Neuronal stem cell (in vitro differentiated cells): ENCODE measurements around the gene NXPH4.

Experiments used
- DNase-seq: peaks from one replicate; pipeline ENCODE4 v3.0.0-alpha.2; 2013; ENCODE audit warnings: low spot score
- H2AFZ ChIP-seq: one replicate; pipeline ENCODE4 v1.6.1; 2013; ENCODE audit warnings: mild to moderate bottlenecking, low read length, inconsistent platforms
- H2AK5ac ChIP-seq: 2 replicates; pipeline ENCODE4 v1.6.1; 2013; ENCODE audit warnings: low read depth, mild to moderate bottlenecking, inconsistent platforms, low read length, moderate library complexity, mixed read lengths
- H2BK120ac ChIP-seq: 2 replicates; pipeline ENCODE4 v1.6.1; 2013; ENCODE audit warnings: low read depth, mild to moderate bottlenecking, inconsistent platforms, low read length, moderate library complexity, mixed read lengths
- H2BK12ac ChIP-seq: one replicate; pipeline ENCODE4 v1.6.1; 2013; ENCODE audit warnings: low read length, inconsistent platforms
- H2BK15ac ChIP-seq: 2 replicates; pipeline ENCODE4 v1.6.1; 2013; ENCODE audit warnings: mild to moderate bottlenecking, low read length, inconsistent platforms, mixed read lengths
- H2BK5ac ChIP-seq: one replicate; pipeline ENCODE4 v1.6.1; 2013; ENCODE audit warnings: inconsistent platforms, mild to moderate bottlenecking, low read length, moderate library complexity
- H3K14ac ChIP-seq: one replicate; pipeline ENCODE4 v1.6.1; 2013; ENCODE audit warnings: low read length, inconsistent platforms
- H3K18ac ChIP-seq: 2 replicates; pipeline ENCODE4 v1.6.1; 2013; ENCODE audit warnings: low read length, inconsistent platforms
- H3K23ac ChIP-seq: 2 replicates; pipeline ENCODE4 v1.6.1; 2013; ENCODE audit warnings: low read depth, mild to moderate bottlenecking, mixed read lengths, low read length, inconsistent platforms; ENCODE audit not compliant: poor library complexity
- H3K27ac ChIP-seq: replicated peaks from 3 replicates; pipeline ENCODE4 v1.5.1; 2013; ENCODE audit warnings: low read length, inconsistent platforms
- H3K27me3 ChIP-seq, 3 experiments: 2 replicates each; pipeline ENCODE4 v1.6.1; 2013; ENCODE audit warnings: low read length in 3 of 3, mild to moderate bottlenecking in 2 of 3, inconsistent platforms in 1 of 3, low read depth in 1 of 3, mixed read lengths in 1 of 3, moderate library complexity in 1 of 3; ENCODE audit not compliant: control insufficient read depth in 3 of 3, insufficient read depth in 3 of 3
- H3K36me3 ChIP-seq, 2 donors: replicated peaks in 1 of 2; 2 replicates each; pipeline ENCODE4 v1.6.1; 2013; ENCODE audit warnings: low read length in 2 of 2; ENCODE audit not compliant: control insufficient read depth in 2 of 2, insufficient read depth in 2 of 2
- H3K4ac ChIP-seq: 2 replicates; pipeline ENCODE4 v1.6.1; 2013; ENCODE audit warnings: inconsistent platforms, mild to moderate bottlenecking, low read length, moderate library complexity
- H3K4me1 ChIP-seq, 2 donors: 1 replicate in 1 of 2; 2 replicates in 1 of 2; pipeline ENCODE4 v1.6.1; 2013; ENCODE audit warnings: low read length in 2 of 2, low read depth in 1 of 2; ENCODE audit not compliant: control insufficient read depth in 2 of 2, insufficient read depth in 1 of 2
- H3K4me2 ChIP-seq: one replicate; pipeline ENCODE4 v1.6.1; 2013; ENCODE audit warnings: mild to moderate bottlenecking, low read length, inconsistent platforms; ENCODE audit not compliant: insufficient read depth, poor library complexity, severe bottlenecking
- H3K4me3 ChIP-seq, 2 donors: 2 replicates each; pipeline ENCODE4 v1.5.1; 2013; ENCODE audit warnings: low read length in 2 of 2, mild to moderate bottlenecking in 2 of 2, inconsistent platforms in 1 of 2, moderate library complexity in 1 of 2
- H3K79me1 ChIP-seq: one replicate; pipeline ENCODE4 v1.6.1; 2013; ENCODE audit warnings: low read depth, mild to moderate bottlenecking, inconsistent platforms, low read length, moderate library complexity
- H3K9ac ChIP-seq: one replicate; pipeline ENCODE4 v1.6.1; 2013; ENCODE audit warnings: mild to moderate bottlenecking, low read depth, low read length, inconsistent platforms; ENCODE audit not compliant: poor library complexity
- H3K9me3 ChIP-seq, 2 donors: replicated peaks in 1 of 2; 2 replicates each; pipeline versions ENCODE3 to v1.6.1; 2013; ENCODE audit warnings: low read length in 2 of 2, mild to moderate bottlenecking in 2 of 2, inconsistent platforms in 1 of 2, low read depth in 1 of 2, mixed read lengths in 1 of 2, moderate library complexity in 1 of 2; ENCODE audit not compliant: control insufficient read depth in 2 of 2, insufficient read depth in 1 of 2
- H4K8ac ChIP-seq: one replicate; pipeline ENCODE4 v1.6.1; 2013; ENCODE audit warnings: low read depth, mild to moderate bottlenecking, inconsistent platforms, low read length, moderate library complexity
- H4K91ac ChIP-seq: one replicate; pipeline ENCODE4 v1.6.1; 2013; ENCODE audit warnings: low read length, low read depth, mild to moderate bottlenecking, inconsistent platforms; ENCODE audit not compliant: poor library complexity
- WGBS, 2 donors: extraction: QIAGEN DNeasy Blood & Tissue Kit; methylation state at CpG; one replicate each; pipeline ENCODE4 v1.1.7; 2013; ENCODE audit warnings: missing lambda C conversion rate in 2 of 2, mixed read lengths in 1 of 2; ENCODE audit not compliant: insufficient read length in 2 of 2, insufficient replicate concordance in 1 of 2; ENCODE audit errors: extremely low coverage in 2 of 2; 5-methylcytosine and 5-hydroxymethylcytosine counted together

The NXPH4 gene

GRCh38 chr12:57262126-57262822 lies 45.7 kb downstream of the NXPH4 start:
- H3K4me1 ChIP-seq, result peaks cover 7 to 10% of the 10 kb centered on the region in 2 donors
- peaks cover 12 to 74% of the 10 kb centered on the region in 2 donors for H3K36me3 ChIP-seq
- no peak overlapping the region for H4K91ac ChIP-seq
- no peak overlapping the region for H3K4me2 ChIP-seq
- no peak overlapping the region for H2BK15ac ChIP-seq
- H3K9me3 ChIP-seq, result no peaks in the 10 kb centered on the region
- H3K9ac ChIP-seq, result no peak overlapping the region
- H3K23ac ChIP-seq, result no peak overlapping the region
- H2AK5ac ChIP-seq, result no peak overlapping the region
- no peak overlapping the region for H3K4me3 ChIP-seq
- no peak overlapping the region for H2BK12ac ChIP-seq
- no CpG with 5 or more reads among the region's 3 CpGs for WGBS, 2 donors
- H3K27me3 ChIP-seq, result no peaks in the 10 kb centered on the region
- no peak overlapping the region for H3K27ac ChIP-seq
- H3K79me1 ChIP-seq, result no peaks in the 10 kb centered on the region
- no peak overlapping the region for H3K4ac ChIP-seq
- H4K8ac ChIP-seq, result no peak overlapping the region
- no peak for DNase-seq
- no peak overlapping the region for H3K14ac ChIP-seq
- H2BK5ac ChIP-seq, result no peak overlapping the region
- H2BK120ac ChIP-seq, result no peak overlapping the region
- H3K18ac ChIP-seq, result no peak overlapping the region
- no peak overlapping the region for H2AFZ ChIP-seq

GRCh38 chr12:57263096-57263495 lies 46.5 kb downstream of the NXPH4 start:
- no peak overlapping the region for H4K91ac ChIP-seq
- no peak overlapping the region for H2BK15ac ChIP-seq
- H4K8ac ChIP-seq, result no peak overlapping the region
- no peak for DNase-seq
- no CpG with 5 or more reads among the region's 2 CpGs for WGBS, 2 donors
- no peaks in the 10 kb centered on the region for H3K79me1 ChIP-seq
- no peak overlapping the region for H3K4me3 ChIP-seq
- H2BK12ac ChIP-seq, result no peak overlapping the region
- no peak overlapping the region for H3K27ac ChIP-seq
- H3K23ac ChIP-seq, result no peak overlapping the region
- H3K4me2 ChIP-seq, result no peak overlapping the region
- no peaks in the 10 kb centered on the region for H3K27me3 ChIP-seq
- peaks cover 9 to 74% of the 10 kb centered on the region in 2 donors for H3K36me3 ChIP-seq
- H3K14ac ChIP-seq, result no peak overlapping the region
- no peak overlapping the region for H2AK5ac ChIP-seq
- peaks cover 7 to 10% of the 10 kb centered on the region in 2 donors for H3K4me1 ChIP-seq
- no peak overlapping the region for H3K18ac ChIP-seq
- no peak overlapping the region for H3K9ac ChIP-seq
- no peak overlapping the region for H2BK120ac ChIP-seq
- no peak overlapping the region for H2AFZ ChIP-seq
- no peak overlapping the region for H3K4ac ChIP-seq
- no peak overlapping the region for H2BK5ac ChIP-seq
- H3K9me3 ChIP-seq, result no peaks in the 10 kb centered on the region

GRCh38 chr12:57266681-57267080 lies 50.1 kb downstream of the NXPH4 start:
- peaks cover 2 to 4% of the 10 kb centered on the region in 2 donors for H3K4me1 ChIP-seq
- no peak overlapping the region for H2BK12ac ChIP-seq
- H4K91ac ChIP-seq, result no peak overlapping the region
- no peak for DNase-seq
- H3K4me2 ChIP-seq, result no peak overlapping the region
- no peak overlapping the region for H3K4me3 ChIP-seq
- no peak overlapping the region for H2AFZ ChIP-seq
- peaks cover 19 to 71% of the 10 kb centered on the region in 2 donors for H3K36me3 ChIP-seq
- no peaks in the 10 kb centered on the region for H3K79me1 ChIP-seq
- H3K9me3 ChIP-seq, result no peaks in the 10 kb centered on the region
- no peak overlapping the region for H2AK5ac ChIP-seq
- no peak overlapping the region for H2BK120ac ChIP-seq
- H3K27me3 ChIP-seq, result no peaks in the 10 kb centered on the region
- H3K27ac ChIP-seq, result no peak overlapping the region
- H3K23ac ChIP-seq, result no peak overlapping the region
- no peak overlapping the region for H4K8ac ChIP-seq
- no peak overlapping the region for H3K4ac ChIP-seq
- H3K18ac ChIP-seq, result no peak overlapping the region
- H2BK15ac ChIP-seq, result no peak overlapping the region
- no peak overlapping the region for H2BK5ac ChIP-seq
- H3K14ac ChIP-seq, result no peak overlapping the region
- H3K9ac ChIP-seq, result no peak overlapping the region

- no peak overlapping the region for H2BK120ac ChIP-seq
- no peak overlapping the region for H2BK15ac ChIP-seq
- H3K79me1 ChIP-seq, result no peaks in the 10 kb centered on the region
- H3K9ac ChIP-seq, result no peak overlapping the region
- H4K8ac ChIP-seq, result no peak overlapping the region
- no peaks in the 10 kb centered on the region for H3K27me3 ChIP-seq
- H3K36me3 ChIP-seq, result peaks cover 18 to 72% of the 10 kb centered on the region in 2 donors
- no peak overlapping the region for H4K91ac ChIP-seq
- no CpG with 5 or more reads among the region's 7 CpGs for WGBS, 2 donors
- no peak overlapping the region for H3K14ac ChIP-seq
- no peak overlapping the region for H3K27ac ChIP-seq
- no peak overlapping the region for H3K4me3 ChIP-seq
- no peaks in the 10 kb centered on the region for H3K4me1 ChIP-seq
- no peak overlapping the region for H3K23ac ChIP-seq
- no peak for DNase-seq
- no peak overlapping the region for H3K4ac ChIP-seq
- H2AFZ ChIP-seq, result no peak overlapping the region
- H2AK5ac ChIP-seq, result no peak overlapping the region
- H3K9me3 ChIP-seq, result no peaks in the 10 kb centered on the region
- H3K4me2 ChIP-seq, result no peak overlapping the region
- no peak overlapping the region for H2BK5ac ChIP-seq
- H3K18ac ChIP-seq, result no peak overlapping the region
- no peak overlapping the region for H2BK12ac ChIP-seq
Measured at GRCh38 chr12:57268264-57268663, 51.7 kb downstream of the NXPH4 start.
